Chondrocyte (in vitro differentiated cells): Measurements from ENCODE around the gene PALMD. TPM values are rescaled to one million over a fixed set of nuclear protein-coding genes. Genes with fewer than 3 reads are reported as not detected.

ENCODE experiments used
- DNase-seq: peaks from one replicate; pipeline ENCODE4 v3.0.0; 2021; ENCODE audit warnings: mixed read lengths, low spot score
- H3K27ac Mint-ChIP-seq: one replicate; pipeline ENCODE4 v1.8.0; 2021; ENCODE audit warnings: mild to moderate bottlenecking, moderate library complexity, mixed read lengths; ENCODE audit not compliant: unreplicated experiment
- H3K27me3 Mint-ChIP-seq: 2 replicates; pipeline ENCODE4 v1.8.0; 2021; ENCODE audit warnings: low read depth, mixed read lengths
- H3K36me3 Mint-ChIP-seq: 2 replicates; pipeline ENCODE4 v1.8.0; 2021; ENCODE audit warnings: low read depth, mixed read lengths
- H3K4me1 Mint-ChIP-seq: 2 replicates; pipeline ENCODE4 v1.8.0; 2021; ENCODE audit warnings: low read depth, mild to moderate bottlenecking, mixed read lengths
- H3K4me3 Mint-ChIP-seq: one replicate; pipeline ENCODE4 v1.8.0; 2021; ENCODE audit warnings: mild to moderate bottlenecking, moderate library complexity, mixed read lengths; ENCODE audit not compliant: unreplicated experiment
- H3K9me3 Mint-ChIP-seq: 2 replicates; pipeline ENCODE4 v1.8.0; 2021; ENCODE audit warnings: low read depth, mixed read lengths
- total RNA-seq: library from RNA; stranded (reverse); gene quantifications from 3 replicates; pipeline ENCODE4 v1.2.1, GENCODE V29; 2021
- TF ChIP-seq, protein P1 (sequence below): fragments of 200-600 bp; sonication (generic); IDR thresholded peaks from 2 replicates; pipeline ENCODE4 v1.5.0; 2021; ENCODE audit warnings: antibody characterized with exemption, mild to moderate bottlenecking, moderate library complexity

Gene PALMD
- total RNA-seq, 1 donor from 2014 or later: 6.2 TPM

DNA sequence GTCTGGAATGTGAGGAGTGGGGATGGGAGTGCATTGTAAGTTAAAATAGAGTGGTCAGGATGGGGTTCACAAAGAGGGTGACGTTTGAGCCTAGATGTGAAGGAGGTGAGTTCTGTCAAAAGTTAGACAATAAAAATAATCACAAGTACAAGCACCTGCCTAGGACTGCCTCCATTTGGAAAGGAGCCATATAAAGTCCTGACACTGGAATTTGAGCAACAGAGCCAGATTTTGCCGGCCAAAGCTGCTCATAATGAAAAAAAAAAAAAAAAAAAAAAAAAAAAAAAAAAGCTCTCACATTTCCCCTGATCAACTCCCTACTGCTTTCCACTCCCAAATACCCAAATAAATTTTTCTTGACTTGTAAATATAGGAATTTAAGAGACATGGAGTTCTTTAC, 4.1 kb downstream of the PALMD start:
- no peaks in the 10 kb centered on the region for H3K27me3 Mint-ChIP-seq

DNA sequence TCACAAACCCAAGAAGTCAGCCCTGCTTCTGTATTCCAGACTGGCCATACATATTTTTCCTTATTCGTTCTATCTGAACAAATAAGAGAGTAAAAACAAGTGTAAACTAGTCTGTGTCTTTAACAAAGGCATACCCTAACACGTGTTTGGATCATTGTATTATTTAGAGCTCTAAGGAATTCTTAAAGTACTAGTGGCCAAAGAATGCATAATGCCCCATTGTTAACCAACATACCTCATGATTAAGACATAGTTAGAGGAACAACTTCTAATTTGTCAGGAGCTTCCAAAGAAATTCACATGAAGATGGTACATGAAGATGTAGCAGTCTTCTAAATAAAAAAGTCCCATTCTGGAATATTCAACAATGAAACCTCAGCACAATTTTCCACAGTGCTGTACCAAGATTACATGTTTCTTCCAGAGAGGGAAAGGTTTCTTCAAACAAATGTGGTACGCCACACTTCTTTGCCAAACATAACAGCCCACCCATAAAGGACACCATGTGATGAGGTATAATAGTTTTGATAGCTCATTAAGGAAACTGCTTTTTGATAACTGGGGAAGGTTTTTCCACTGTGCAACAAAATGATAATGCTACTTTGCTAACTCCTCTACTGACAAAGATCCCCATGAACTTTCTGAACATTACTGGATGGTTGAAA, 5.0 kb downstream of the PALMD start:
- DNase-seq: no peak
- peaks cover 1% of the 10 kb centered on the region for H3K36me3 Mint-ChIP-seq
- H3K27ac Mint-ChIP-seq: no peak overlapping the region
- no peaks in the 10 kb centered on the region for H3K27me3 Mint-ChIP-seq
- TF ChIP-seq, protein P1, sequence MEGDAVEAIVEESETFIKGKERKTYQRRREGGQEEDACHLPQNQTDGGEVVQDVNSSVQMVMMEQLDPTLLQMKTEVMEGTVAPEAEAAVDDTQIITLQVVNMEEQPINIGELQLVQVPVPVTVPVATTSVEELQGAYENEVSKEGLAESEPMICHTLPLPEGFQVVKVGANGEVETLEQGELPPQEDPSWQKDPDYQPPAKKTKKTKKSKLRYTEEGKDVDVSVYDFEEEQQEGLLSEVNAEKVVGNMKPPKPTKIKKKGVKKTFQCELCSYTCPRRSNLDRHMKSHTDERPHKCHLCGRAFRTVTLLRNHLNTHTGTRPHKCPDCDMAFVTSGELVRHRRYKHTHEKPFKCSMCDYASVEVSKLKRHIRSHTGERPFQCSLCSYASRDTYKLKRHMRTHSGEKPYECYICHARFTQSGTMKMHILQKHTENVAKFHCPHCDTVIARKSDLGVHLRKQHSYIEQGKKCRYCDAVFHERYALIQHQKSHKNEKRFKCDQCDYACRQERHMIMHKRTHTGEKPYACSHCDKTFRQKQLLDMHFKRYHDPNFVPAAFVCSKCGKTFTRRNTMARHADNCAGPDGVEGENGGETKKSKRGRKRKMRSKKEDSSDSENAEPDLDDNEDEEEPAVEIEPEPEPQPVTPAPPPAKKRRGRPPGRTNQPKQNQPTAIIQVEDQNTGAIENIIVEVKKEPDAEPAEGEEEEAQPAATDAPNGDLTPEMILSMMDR: no peak
- H3K4me3 Mint-ChIP-seq: no peak overlapping the region
- H3K4me1 Mint-ChIP-seq: peaks cover 44% of the 10 kb centered on the region
- H3K9me3 Mint-ChIP-seq: no peaks in the 10 kb centered on the region

More for the DNA sequence above, 4.1 kb downstream of the PALMD start:
- H3K9me3 Mint-ChIP-seq: no peaks in the 10 kb centered on the region
- H3K36me3 Mint-ChIP-seq: peaks cover 1% of the 10 kb centered on the region
- no peak overlapping the region for H3K4me3 Mint-ChIP-seq
- no peak overlapping the region for H3K27ac Mint-ChIP-seq
- TF ChIP-seq, protein P1: no peak
- no peak for DNase-seq
- peaks cover 53% of the 10 kb centered on the region for H3K4me1 Mint-ChIP-seq

DNA sequence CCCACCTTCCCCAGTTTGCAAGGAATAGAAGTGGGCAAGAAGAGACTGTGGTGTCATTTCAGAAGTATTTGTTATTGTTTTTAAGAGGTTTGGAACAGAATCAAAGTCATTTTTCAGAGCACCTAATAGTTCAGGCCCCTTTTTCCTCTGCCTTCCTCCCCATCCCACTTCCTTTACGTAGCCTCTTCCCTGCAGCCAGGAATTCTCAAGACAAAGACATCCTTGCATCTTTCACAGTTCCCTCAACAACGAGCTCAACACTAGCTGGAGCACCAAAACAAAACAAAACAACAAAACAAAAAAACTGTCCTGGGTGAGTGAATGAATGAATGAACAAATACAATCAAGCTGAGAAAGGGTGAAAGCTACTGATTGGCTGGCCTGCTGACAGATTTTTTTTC, 7.0 kb downstream of the PALMD start:
- Mint-ChIP-seq H3K27ac (no peak overlapping the region), H3K4me1 (peaks cover 24% of the 10 kb centered on the region), H3K36me3 (peaks cover 1% of the 10 kb centered on the region), H3K4me3 (no peak overlapping the region), H3K9me3 (no peaks in the 10 kb centered on the region), H3K27me3 (no peaks in the 10 kb centered on the region)
- TF ChIP-seq, protein P1: no peak
- DNase-seq: no peak

DNA sequence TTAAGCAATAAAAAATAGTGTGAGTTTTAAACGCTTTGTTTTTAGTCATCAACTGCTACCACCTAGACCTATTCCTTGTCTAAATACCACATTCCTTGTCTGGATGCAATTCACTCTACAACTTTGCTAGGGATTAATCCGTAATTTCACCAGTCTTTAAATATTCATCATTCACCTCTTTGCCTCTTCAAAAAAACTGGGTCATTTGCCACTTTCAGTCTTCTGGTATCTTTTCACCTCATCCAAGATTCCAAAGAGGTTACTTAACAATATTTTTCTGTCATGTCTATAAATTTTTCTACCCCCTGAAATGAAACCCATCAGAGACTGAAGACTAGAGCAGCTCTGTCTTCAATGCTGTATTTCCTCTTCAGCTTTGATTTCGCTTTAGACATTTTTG, 9.5 kb downstream of the PALMD start:
- Mint-ChIP-seq H3K4me3 (no peak overlapping the region), H3K27me3 (no peaks in the 10 kb centered on the region), H3K4me1 (peaks cover 18% of the 10 kb centered on the region), H3K27ac (no peak overlapping the region), H3K9me3 (no peaks in the 10 kb centered on the region), H3K36me3 (no peaks in the 10 kb centered on the region)
- DNase-seq: no peak
- TF ChIP-seq, protein P1: no peak

DNA sequence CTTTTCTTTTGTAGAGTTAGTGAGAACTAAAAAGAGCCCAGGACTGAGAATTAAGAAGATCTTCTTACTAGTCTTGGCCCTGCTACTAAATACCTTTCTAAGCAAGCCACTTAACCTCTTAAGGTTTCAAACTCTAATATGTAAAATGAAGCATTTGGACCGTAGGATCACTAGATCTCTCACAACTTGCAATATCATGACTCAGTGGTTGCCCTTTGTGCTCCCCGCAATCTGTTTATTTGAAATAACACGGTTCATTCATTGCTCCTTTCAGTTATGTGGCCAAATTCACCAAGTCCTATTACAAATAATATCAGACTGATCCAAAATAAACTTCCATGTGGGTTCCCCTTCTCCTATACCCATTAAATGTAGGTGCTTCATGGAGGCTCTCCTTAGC, 10.8 kb downstream of the PALMD start:
- Mint-ChIP-seq H3K4me1 (peaks cover 16% of the 10 kb centered on the region), H3K27ac (no peak overlapping the region), H3K36me3 (no peaks in the 10 kb centered on the region), H3K4me3 (no peak overlapping the region), H3K27me3 (no peaks in the 10 kb centered on the region), H3K9me3 (no peaks in the 10 kb centered on the region)
- TF ChIP-seq, protein P1: no peak
- DNase-seq: no peak
